ENCODE data around the gene AANAT. TPM values are rescaled to one million over a fixed set of nuclear protein-coding genes. Genes with fewer than 3 reads are reported as not detected.

AANAT gene
- total RNA-seq, 6 experiments from 2014 or later = not detected

DNA sequence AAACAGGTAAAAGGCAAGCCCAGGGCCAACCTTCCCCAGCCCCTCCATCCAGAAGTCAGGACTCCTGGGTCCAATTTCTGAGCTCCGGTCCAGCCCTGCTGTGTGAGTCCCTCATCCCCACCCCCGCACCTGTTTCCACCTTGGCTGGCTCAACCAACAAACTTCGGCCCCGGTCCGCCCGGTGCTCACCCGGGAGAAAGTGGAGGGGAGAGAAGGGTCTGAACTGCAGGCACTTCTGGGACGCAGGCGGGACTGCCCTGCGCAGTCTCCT lies 33.3 kb downstream of the AANAT start:
- intact Hi-C loops (cut with DNase I) = loop anchor here in 1 of 2 donors (10.0 kb wide), 1 partner anchor 96 kb away; no protein-coding TSS in a partner anchor
- DNase-seq (no peak), ATAC-seq (no peak)
- peak overlapping the region; percentile 70 to 90 (median 72) for H3K27ac ChIP-seq
- peak overlapping the region; percentile 80 to 91 (median 82) for H3K4me3 ChIP-seq
- H3K4me1 ChIP-seq = peaks cover 0 to 36% (median 3%) of the 10 kb centered on the region in 4 donors
- WGBS (ENCODE audit: insufficient coverage, low coverage, low lambda C conversion rate, missing lambda C conversion rate) = no CpG with 5 or more reads among the region's 10 CpGs
- no peaks in the 10 kb centered on the region for H3K9me3 ChIP-seq
- H3K27me3 ChIP-seq = no peaks in the 10 kb centered on the region
- no peaks in the 10 kb centered on the region for H3K36me3 ChIP-seq
- TF ChIP-seq, protein P1, sequence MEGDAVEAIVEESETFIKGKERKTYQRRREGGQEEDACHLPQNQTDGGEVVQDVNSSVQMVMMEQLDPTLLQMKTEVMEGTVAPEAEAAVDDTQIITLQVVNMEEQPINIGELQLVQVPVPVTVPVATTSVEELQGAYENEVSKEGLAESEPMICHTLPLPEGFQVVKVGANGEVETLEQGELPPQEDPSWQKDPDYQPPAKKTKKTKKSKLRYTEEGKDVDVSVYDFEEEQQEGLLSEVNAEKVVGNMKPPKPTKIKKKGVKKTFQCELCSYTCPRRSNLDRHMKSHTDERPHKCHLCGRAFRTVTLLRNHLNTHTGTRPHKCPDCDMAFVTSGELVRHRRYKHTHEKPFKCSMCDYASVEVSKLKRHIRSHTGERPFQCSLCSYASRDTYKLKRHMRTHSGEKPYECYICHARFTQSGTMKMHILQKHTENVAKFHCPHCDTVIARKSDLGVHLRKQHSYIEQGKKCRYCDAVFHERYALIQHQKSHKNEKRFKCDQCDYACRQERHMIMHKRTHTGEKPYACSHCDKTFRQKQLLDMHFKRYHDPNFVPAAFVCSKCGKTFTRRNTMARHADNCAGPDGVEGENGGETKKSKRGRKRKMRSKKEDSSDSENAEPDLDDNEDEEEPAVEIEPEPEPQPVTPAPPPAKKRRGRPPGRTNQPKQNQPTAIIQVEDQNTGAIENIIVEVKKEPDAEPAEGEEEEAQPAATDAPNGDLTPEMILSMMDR (IDR thresholded peaks at IDR 0.05) = no peak
- no peak for TF ChIP-seq POLR2A (IDR thresholded peaks at IDR 0.05)

GRCh38 chr17:76501018-76501826 lies 33.8 kb downstream of the AANAT start, which contains the start of gene RHBDF2:
Gene RHBDF2, minus strand, starts transcription at chr17:76501423. Its CDS starts 19,899 bp downstream, at chr17:76481524.
- no peaks in the 10 kb centered on the region for H3K36me3 ChIP-seq
- H3K4me1 ChIP-seq = peaks cover 0 to 36% (median 3%) of the 10 kb centered on the region in 4 donors
- peak within 1 kb of the TSS; percentile 80 to 91 (median 82) for H3K4me3 ChIP-seq
- intact Hi-C loops (cut with DNase I) = loop anchor here in 1 of 2 donors (10.0 kb wide), 1 partner anchor 96 kb away; no protein-coding TSS in a partner anchor
- TF ChIP-seq POLR2A (IDR thresholded peaks at IDR 0.05) = peak; percentile 94
- TF ChIP-seq, protein P1 (IDR thresholded peaks at IDR 0.05) = no peak
- H3K27me3 ChIP-seq = no peaks in the 10 kb centered on the region
- H3K27ac ChIP-seq = peak within 1 kb of the TSS; percentile 70 to 90 (median 72)
- DNase-seq (peak; percentile 95 to 96 (median 96)), ATAC-seq (peak; percentile 81 to 94 (median 92))
- WGBS (ENCODE audit: insufficient coverage, low coverage, low lambda C conversion rate, missing lambda C conversion rate) = 9% methylated on average over 8 of the region's 72 CpGs
- no peaks in the 10 kb centered on the region for H3K9me3 ChIP-seq

DNA sequence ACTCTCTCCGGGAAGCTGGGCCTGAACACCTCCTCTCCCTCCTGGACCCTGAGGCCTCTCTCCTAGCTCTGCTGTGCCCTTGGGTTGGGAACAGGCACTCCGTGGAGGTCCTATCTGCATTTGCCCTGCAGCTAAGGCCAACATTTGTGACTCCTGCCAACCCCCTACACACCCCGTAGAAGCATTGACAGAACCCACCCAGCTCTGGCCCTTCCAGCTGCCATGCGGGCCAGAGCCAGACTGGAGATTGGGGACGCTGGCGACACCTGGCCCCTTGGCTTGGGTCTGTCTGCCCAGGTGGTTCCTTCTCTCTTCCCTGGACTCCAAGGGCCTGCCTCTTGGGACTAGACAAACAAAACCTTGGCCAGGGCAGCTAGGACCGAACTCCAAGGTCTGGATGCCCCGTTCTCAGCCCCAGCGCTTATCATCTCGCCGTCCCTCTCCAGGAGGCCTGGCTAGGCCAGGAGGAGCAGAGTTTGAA lies 34.5 kb downstream of the AANAT start:
- intact Hi-C loops (cut with DNase I) = loop anchor here in 1 of 2 donors (10.0 kb wide), 1 partner anchor 97 kb away; no protein-coding TSS in a partner anchor
- TF ChIP-seq POLR2A (IDR thresholded peaks at IDR 0.05) = no peak
- TF ChIP-seq, protein P1 (IDR thresholded peaks at IDR 0.05) = no peak
- WGBS (ENCODE audit: insufficient coverage, low coverage, low lambda C conversion rate, missing lambda C conversion rate) = 37% methylated on average over 3 of the region's 11 CpGs
- DNase-seq (no peak), ATAC-seq (no peak)
- no peaks in the 10 kb centered on the region for H3K9me3 ChIP-seq
- peaks cover 0 to 39% (median 3%) of the 10 kb centered on the region in 4 donors for H3K4me1 ChIP-seq
- H3K27me3 ChIP-seq = no peaks in the 10 kb centered on the region
- no peaks in the 10 kb centered on the region for H3K36me3 ChIP-seq
- peak overlapping the region in 2 of 3 donors; percentile 80 to 82 for H3K4me3 ChIP-seq
- H3K27ac ChIP-seq = peak overlapping the region; percentile 8 to 90 (median 72)

GRCh38 chr17:76502341-76503211 lies 35.2 kb downstream of the AANAT start:
- WGBS (ENCODE audit: insufficient coverage, low coverage, low lambda C conversion rate, missing lambda C conversion rate) = 57% methylated on average over 5 of the region's 8 CpGs
- Histone ChIP-seq H3K36me3 (no peaks in the 10 kb centered on the region), H3K27ac (peak overlapping the region in 1 of 3 donors; percentile 90), H3K27me3 (no peaks in the 10 kb centered on the region), H3K4me3 (no peak overlapping the region), H3K4me1 (peaks cover 0 to 38% (median 3%) of the 10 kb centered on the region in 4 donors), H3K9me3 (no peaks in the 10 kb centered on the region)
- intact Hi-C loops (cut with DNase I) = loop anchor here in 1 of 2 donors (10.0 kb wide), 1 partner anchor 98 kb away; no protein-coding TSS in a partner anchor
- no peak for DNase-seq
- TF ChIP-seq, protein P1 (IDR thresholded peaks at IDR 0.05) = no peak
- no peak for TF ChIP-seq POLR2A (IDR thresholded peaks at IDR 0.05)
- ATAC-seq = no peak

All from right lobe of liver (tissue), 6 donors.